HTERT RPE-1 (cell line): ENCODE results near the gene GPR153.
"Not testable (repeated sequence)": the region's sequence is repeated elsewhere in the genome, so short reads cannot be mapped to it uniquely, and the experiment has no call there.

Experiments used
- in situ Hi-C: fragments of 300-500 bp; cut with MboI; formaldehyde crosslinking; loops from 4 replicates; pipeline ENCODE4 v1.14.3; 2020; ENCODE audit warnings: low sequenced_read_pairs

The GPR153 gene

GRCh38 chr1:6260961-6261614 is at the start of gene GPR153:
TSS of gene GPR153 (minus strand) at chr1:6261098. CDS start at chr1:6254905, 6,193 bp downstream.
- in situ Hi-C loops, result no loop called here

- in situ Hi-C loops, result no loop called here
These were observed 49.4 kb upstream of the GPR153 start for GRCh38 chr1:6310116-6310848.

- in situ Hi-C loops, result no loop called here
These were observed 48.7 kb upstream of the GPR153 start for GRCh38 chr1:6309564-6309963.

GRCh38 chr1:6308449-6308848 is 47.6 kb upstream of the GPR153 start:
- in situ Hi-C loops, result no loop called here

GRCh38 chr1:6307682-6308081 is 46.8 kb upstream of the GPR153 start:
- in situ Hi-C loops, result not testable (repeated sequence)

- in situ Hi-C loops, result no loop called here
These were observed 46.2 kb upstream of the GPR153 start for GRCh38 chr1:6307099-6307498.

GRCh38 chr1:6303397-6304012 is 42.6 kb upstream of the GPR153 start:
- in situ Hi-C loops, result no loop called here

GRCh38 chr1:6302568-6302967 is 41.7 kb upstream of the GPR153 start:
- in situ Hi-C loops, result no loop called here

- in situ Hi-C loops, result no loop called here
These were observed 40.6 kb upstream of the GPR153 start for GRCh38 chr1:6301526-6301925.

GRCh38 chr1:6300342-6301048 is 39.6 kb upstream of the GPR153 start:
- in situ Hi-C loops, result no loop called here

- in situ Hi-C loops, result no loop called here
These were observed 38.8 kb upstream of the GPR153 start for GRCh38 chr1:6299557-6300165.

GRCh38 chr1:6298940-6299465 is 38.1 kb upstream of the GPR153 start:
- in situ Hi-C loops, result no loop called here

- in situ Hi-C loops, result no loop called here
These were observed 37.6 kb upstream of the GPR153 start for GRCh38 chr1:6298530-6298929.

- in situ Hi-C loops, result no loop called here
These were observed 35.0 kb upstream of the GPR153 start for GRCh38 chr1:6295910-6296309.

GRCh38 chr1:6294890-6295556 is 34.1 kb upstream of the GPR153 start:
- in situ Hi-C loops, result no loop called here

- in situ Hi-C loops, result no loop called here
These were observed 33.4 kb upstream of the GPR153 start for GRCh38 chr1:6294080-6294889.

- in situ Hi-C loops, result no loop called here
These were observed 31.2 kb upstream of the GPR153 start for GRCh38 chr1:6292102-6292501.

- in situ Hi-C loops, result no loop called here
These were observed 27.8 kb upstream of the GPR153 start for GRCh38 chr1:6288665-6289064.

GRCh38 chr1:6288026-6288425 is 27.1 kb upstream of the GPR153 start:
- in situ Hi-C loops, result no loop called here
